ENCODE measurements around the gene ATXN3. TPM values are rescaled to one million over a fixed set of nuclear protein-coding genes. Genes with fewer than 3 reads are reported as not detected.

Gene ATXN3
- total RNA-seq: 10 to 100 TPM in 4 of 6 donors, 1 to 10 TPM in 2; 8.0 to 20.1 (median 12.3) TPM
- polyA plus RNA-seq: 10 to 100 TPM; 13.3 to 34.0 TPM

DNA sequence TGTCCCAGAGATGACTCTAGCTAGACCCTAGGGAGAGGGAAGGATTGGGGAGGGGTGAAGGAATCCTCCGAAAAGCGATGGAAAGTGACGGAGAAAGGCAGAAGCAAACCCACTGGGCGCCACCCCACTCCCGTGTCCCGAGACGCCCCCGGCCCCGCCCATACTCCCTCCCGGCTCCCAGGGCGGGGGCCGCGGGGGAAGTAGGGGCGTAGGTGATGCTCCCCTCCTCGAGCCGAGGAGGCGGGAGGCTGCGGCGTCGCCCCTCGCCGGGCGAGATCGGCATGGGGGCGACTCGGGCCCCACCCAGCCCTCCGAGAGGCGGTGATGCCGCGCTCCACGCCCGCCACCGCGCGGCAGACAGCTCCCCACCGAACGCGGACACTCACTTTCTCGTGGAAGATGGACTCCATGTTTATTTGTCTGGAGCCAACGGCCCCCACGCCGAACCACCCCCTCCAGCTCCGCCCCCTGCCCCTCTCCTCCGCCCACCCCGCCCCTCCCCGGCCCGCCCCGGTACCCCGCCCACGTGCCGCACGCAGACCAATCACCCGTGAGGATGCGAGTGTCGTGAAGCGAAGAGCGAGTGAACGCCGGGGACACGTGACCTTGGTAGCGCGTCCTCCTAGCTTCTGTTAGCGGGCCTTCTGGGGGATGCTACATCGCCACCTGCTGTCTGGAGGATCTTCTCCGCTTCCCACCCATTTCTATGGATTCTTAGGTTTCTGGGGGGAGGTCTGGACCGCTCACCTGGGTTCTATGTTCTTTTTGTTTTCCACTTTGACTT, at the start of gene ATXN3:
ATXN3 (minus strand) TSS at position 440 of the 784 bp plus-strand sequence; CDS start at position 410, 30 bp downstream.
- H3K27ac ChIP-seq: peak within 1 kb of the TSS; percentile 59 to 91 (median 75)
- peaks cover 0 to 6% (median 6%) of the 10 kb centered on the region in 3 donors for H3K4me1 ChIP-seq
- H3K27me3 ChIP-seq: no peaks in the 10 kb centered on the region
- peak within 1 kb of the TSS; percentile 65 to 99 (median 96) for H3K4me3 ChIP-seq
- intact Hi-C loops (cut with DNase I): no loop called here
- peak; percentile 93 to 98 (median 96) for DNase-seq
- no peaks in the 10 kb centered on the region for H3K36me3 ChIP-seq
- no peaks in the 10 kb centered on the region for H3K9me3 ChIP-seq
- no peak for FAIRE-seq
- ATAC-seq: peak; percentile 93 to 97 (median 96)
- 1% methylated on average over 42 to 66 of the region's 66 CpGs for WGBS, 2 donors
- TF ChIP-seq, protein P1, sequence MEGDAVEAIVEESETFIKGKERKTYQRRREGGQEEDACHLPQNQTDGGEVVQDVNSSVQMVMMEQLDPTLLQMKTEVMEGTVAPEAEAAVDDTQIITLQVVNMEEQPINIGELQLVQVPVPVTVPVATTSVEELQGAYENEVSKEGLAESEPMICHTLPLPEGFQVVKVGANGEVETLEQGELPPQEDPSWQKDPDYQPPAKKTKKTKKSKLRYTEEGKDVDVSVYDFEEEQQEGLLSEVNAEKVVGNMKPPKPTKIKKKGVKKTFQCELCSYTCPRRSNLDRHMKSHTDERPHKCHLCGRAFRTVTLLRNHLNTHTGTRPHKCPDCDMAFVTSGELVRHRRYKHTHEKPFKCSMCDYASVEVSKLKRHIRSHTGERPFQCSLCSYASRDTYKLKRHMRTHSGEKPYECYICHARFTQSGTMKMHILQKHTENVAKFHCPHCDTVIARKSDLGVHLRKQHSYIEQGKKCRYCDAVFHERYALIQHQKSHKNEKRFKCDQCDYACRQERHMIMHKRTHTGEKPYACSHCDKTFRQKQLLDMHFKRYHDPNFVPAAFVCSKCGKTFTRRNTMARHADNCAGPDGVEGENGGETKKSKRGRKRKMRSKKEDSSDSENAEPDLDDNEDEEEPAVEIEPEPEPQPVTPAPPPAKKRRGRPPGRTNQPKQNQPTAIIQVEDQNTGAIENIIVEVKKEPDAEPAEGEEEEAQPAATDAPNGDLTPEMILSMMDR (IDR thresholded peaks at IDR 0.05): peak; percentile 23 to 52 (median 48)

DNA sequence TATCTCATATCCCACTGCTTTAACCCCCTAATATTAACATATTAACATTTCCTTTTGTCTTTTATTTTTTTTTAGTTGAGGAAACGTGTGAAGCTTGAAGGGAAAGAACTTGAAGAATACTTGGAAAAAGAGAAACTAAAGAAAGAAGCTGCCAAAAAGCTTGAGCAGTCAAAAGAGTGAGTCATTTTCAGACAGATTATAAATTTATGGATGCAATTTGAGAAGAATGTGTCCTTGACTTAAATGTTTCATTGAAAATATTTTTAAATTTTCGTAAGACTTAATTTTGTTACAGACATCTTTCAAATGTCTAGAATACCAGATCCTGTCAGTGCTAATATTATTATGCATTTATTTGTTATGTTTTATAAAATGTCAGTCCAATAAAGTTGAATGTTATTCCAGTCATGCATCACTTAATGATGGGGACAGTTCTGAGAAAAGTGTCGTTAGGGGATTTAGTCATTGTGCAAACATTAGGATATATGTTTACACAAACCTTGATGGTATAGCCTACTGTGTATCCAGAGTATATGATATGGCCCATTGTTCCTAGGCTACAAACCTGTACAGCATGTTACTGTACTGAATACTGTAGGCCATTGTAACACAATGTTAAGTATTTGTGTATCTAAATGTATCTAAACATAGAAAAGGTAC, 48.0 kb upstream of the ATXN3 start:
- DNase-seq (no peak), FAIRE-seq (peak; percentile 17), ATAC-seq (no peak)
- Histone ChIP-seq H3K9me3 (no peaks in the 10 kb centered on the region), H3K27ac (no peak overlapping the region), H3K4me3 (no peak overlapping the region), H3K36me3 (peaks cover 10 to 49% (median 18%) of the 10 kb centered on the region in 3 donors), H3K27me3 (no peaks in the 10 kb centered on the region), H3K4me1 (no peaks in the 10 kb centered on the region)
- intact Hi-C loops (cut with DNase I): no loop called here
- 80 to 83% methylated on average over 3 of the region's 3 CpGs for WGBS, 2 donors
- TF ChIP-seq, protein P1 (IDR thresholded peaks at IDR 0.05): no peak

DNA sequence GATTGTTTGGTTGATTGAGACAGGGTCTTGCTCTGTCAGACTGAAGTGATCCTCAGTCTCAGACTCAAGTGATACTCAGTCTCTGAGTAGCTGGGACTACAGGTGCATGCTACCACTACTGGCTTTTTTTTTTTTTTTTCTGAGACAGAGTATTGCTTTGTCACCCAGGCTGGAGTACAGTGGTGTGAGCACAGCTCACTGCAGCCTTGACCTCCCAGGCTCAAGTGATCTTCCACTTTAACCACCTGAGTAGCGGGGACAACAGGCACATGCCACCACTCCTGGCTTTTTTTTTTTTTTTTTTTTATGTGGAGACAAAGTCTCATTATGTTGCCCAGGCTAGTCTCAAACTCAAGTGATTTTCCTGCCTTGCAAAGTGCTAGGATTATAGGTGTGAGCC, 47.2 kb upstream of the ATXN3 start:
- no peak overlapping the region for H3K27ac ChIP-seq
- no peak for ATAC-seq
- WGBS, 2 donors: 100% methylated on average over 1 of the region's 1 CpG

DNA sequence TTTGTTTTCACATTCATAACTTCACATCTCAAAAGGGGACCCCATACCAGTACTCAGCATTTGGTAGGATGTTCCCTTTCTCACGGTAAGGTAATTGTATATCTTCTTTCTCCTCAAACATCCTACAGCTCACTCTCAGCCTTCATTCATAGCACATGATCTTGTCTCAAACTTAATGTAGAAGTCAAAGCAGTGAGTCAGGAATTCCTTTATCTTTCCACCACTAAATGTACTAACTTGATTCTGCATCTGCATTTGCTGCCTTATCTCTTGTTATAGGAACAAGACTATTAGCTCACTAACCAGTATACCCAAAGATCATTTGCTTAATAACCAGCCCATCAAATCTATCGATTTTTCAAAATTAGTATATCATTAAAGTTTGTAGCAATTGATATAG, 38.3 kb upstream of the ATXN3 start:
- ATAC-seq (no peak), DNase-seq (no peak), FAIRE-seq (no peak)
- H3K27ac ChIP-seq: no peak overlapping the region
- no peak overlapping the region for H3K4me3 ChIP-seq
- H3K27me3 ChIP-seq: no peaks in the 10 kb centered on the region
- WGBS, 2 donors: 89 to 90% methylated on average over 2 of the region's 2 CpGs
- TF ChIP-seq, protein P1 (IDR thresholded peaks at IDR 0.05): no peak
- H3K36me3 ChIP-seq: peaks cover 0 to 47% (median 21%) of the 10 kb centered on the region in 3 donors
- H3K4me1 ChIP-seq: no peaks in the 10 kb centered on the region
- H3K9me3 ChIP-seq: no peaks in the 10 kb centered on the region
- intact Hi-C loops (cut with DNase I): no loop called here

More for the DNA sequence above, 47.2 kb upstream of the ATXN3 start:
- FAIRE-seq: no peak
- Histone ChIP-seq H3K27me3 (no peaks in the 10 kb centered on the region), H3K36me3 (peaks cover 8 to 45% (median 16%) of the 10 kb centered on the region in 3 donors), H3K9me3 (no peaks in the 10 kb centered on the region), H3K4me3 (no peak overlapping the region), H3K4me1 (no peaks in the 10 kb centered on the region)
- no peak for DNase-seq
- TF ChIP-seq, protein P1 (IDR thresholded peaks at IDR 0.05): no peak
- intact Hi-C loops (cut with DNase I): no loop called here

Measured in pancreas (tissue), 10 donors.